ENCODE results near the gene ZNF92.

DNA sequence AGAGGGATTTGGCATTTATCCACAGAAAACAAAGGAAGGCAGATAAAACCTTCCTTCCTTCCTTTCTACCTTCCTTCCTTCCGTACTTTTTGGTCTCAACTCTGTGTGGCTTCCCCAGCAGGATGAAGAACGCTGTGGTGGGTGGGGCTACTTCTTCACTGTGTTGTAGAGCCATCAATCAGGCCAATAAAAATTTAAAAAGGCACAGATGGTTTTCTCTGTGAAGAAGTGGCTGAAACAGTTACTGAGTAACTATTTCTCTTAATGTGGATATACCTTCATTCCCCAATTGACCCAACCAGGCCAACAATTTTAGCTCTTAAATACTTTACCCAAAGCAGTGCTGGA, 75.8 kb downstream of the ZNF92 start:
- TF ChIP-seq, protein P1, sequence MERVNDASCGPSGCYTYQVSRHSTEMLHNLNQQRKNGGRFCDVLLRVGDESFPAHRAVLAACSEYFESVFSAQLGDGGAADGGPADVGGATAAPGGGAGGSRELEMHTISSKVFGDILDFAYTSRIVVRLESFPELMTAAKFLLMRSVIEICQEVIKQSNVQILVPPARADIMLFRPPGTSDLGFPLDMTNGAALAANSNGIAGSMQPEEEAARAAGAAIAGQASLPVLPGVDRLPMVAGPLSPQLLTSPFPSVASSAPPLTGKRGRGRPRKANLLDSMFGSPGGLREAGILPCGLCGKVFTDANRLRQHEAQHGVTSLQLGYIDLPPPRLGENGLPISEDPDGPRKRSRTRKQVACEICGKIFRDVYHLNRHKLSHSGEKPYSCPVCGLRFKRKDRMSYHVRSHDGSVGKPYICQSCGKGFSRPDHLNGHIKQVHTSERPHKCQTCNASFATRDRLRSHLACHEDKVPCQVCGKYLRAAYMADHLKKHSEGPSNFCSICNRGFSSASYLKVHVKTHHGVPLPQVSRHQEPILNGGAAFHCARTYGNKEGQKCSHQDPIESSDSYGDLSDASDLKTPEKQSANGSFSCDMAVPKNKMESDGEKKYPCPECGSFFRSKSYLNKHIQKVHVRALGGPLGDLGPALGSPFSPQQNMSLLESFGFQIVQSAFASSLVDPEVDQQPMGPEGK (tag by site-specific recombination; IDR thresholded peaks at IDR 0.05) = no peak
- TF ChIP-seq, protein P2, sequence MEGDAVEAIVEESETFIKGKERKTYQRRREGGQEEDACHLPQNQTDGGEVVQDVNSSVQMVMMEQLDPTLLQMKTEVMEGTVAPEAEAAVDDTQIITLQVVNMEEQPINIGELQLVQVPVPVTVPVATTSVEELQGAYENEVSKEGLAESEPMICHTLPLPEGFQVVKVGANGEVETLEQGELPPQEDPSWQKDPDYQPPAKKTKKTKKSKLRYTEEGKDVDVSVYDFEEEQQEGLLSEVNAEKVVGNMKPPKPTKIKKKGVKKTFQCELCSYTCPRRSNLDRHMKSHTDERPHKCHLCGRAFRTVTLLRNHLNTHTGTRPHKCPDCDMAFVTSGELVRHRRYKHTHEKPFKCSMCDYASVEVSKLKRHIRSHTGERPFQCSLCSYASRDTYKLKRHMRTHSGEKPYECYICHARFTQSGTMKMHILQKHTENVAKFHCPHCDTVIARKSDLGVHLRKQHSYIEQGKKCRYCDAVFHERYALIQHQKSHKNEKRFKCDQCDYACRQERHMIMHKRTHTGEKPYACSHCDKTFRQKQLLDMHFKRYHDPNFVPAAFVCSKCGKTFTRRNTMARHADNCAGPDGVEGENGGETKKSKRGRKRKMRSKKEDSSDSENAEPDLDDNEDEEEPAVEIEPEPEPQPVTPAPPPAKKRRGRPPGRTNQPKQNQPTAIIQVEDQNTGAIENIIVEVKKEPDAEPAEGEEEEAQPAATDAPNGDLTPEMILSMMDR (tag by site-specific recombination; IDR thresholded peaks at IDR 0.05) = no peak
- TF ChIP-seq ZFP3 (tag by site-specific recombination; IDR thresholded peaks at IDR 0.05; ENCODE audit: low read depth) (no peak), TCF7L2 (IDR thresholded peaks at IDR 0.05; ENCODE audit: borderline replicate concordance, low read depth, low read length) (no peak), ZNF544 (tag by site-specific recombination; IDR thresholded peaks at IDR 0.05) (no peak)
- TF ChIP-seq, protein P3, sequence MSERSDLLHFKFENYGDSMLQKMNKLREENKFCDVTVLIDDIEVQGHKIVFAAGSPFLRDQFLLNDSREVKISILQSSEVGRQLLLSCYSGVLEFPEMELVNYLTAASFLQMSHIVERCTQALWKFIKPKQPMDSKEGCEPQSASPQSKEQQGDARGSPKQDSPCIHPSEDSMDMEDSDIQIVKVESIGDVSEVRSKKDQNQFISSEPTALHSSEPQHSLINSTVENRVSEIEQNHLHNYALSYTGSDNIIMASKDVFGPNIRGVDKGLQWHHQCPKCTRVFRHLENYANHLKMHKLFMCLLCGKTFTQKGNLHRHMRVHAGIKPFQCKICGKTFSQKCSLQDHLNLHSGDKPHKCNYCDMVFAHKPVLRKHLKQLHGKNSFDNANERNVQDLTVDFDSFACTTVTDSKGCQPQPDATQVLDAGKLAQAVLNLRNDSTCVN (tag by site-specific recombination; optimal IDR thresholded peaks at IDR 0.05) = no peak
- TF ChIP-seq, protein P4, sequence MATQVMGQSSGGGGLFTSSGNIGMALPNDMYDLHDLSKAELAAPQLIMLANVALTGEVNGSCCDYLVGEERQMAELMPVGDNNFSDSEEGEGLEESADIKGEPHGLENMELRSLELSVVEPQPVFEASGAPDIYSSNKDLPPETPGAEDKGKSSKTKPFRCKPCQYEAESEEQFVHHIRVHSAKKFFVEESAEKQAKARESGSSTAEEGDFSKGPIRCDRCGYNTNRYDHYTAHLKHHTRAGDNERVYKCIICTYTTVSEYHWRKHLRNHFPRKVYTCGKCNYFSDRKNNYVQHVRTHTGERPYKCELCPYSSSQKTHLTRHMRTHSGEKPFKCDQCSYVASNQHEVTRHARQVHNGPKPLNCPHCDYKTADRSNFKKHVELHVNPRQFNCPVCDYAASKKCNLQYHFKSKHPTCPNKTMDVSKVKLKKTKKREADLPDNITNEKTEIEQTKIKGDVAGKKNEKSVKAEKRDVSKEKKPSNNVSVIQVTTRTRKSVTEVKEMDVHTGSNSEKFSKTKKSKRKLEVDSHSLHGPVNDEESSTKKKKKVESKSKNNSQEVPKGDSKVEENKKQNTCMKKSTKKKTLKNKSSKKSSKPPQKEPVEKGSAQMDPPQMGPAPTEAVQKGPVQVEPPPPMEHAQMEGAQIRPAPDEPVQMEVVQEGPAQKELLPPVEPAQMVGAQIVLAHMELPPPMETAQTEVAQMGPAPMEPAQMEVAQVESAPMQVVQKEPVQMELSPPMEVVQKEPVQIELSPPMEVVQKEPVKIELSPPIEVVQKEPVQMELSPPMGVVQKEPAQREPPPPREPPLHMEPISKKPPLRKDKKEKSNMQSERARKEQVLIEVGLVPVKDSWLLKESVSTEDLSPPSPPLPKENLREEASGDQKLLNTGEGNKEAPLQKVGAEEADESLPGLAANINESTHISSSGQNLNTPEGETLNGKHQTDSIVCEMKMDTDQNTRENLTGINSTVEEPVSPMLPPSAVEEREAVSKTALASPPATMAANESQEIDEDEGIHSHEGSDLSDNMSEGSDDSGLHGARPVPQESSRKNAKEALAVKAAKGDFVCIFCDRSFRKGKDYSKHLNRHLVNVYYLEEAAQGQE (tag by site-specific recombination; IDR thresholded peaks at IDR 0.05) = no peak

Measured in HEK293 (cell line).